ENCODE measurements around the gene SUSD4. TPM values are rescaled to one million over a fixed set of nuclear protein-coding genes. Genes with fewer than 3 reads are reported as not detected.

SUSD4 gene
- polyA plus RNA-seq, 3 donors = 14.8 to 19.4 (median 16.6) TPM

DNA sequence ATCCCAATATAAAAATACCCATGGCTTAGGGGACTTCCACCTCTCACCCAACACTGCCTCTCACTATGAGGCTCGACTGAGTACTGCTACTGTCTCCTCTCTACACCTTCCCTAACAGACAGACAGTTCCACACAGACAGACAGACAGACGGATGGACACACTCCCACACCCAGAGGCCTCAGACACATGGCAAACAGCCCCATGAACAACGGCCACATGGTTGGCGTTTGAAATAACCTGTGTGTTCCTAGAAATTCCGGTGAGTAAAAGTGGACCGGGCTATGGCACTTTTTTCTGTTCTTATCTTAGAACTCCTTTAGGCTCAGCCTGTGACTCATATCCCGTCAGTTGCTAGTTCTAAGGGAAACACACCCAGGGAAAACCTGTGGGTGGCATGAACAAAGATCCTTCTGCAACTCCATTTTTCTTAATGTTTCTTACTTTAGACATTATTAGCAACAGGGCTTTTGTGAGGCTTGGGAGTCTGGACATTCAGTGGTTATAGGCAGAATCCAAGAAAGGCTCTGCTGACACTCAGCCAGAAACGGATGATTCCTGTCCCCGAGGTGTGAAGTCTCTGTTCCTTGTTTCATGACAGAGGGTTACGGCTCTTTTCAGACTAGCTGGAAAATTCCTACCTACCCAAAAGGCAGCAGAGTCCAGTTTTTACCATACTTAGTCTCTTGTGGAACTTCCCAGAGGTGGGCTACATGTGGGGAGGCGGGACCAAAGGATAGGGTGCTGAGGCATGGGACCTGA is 130.4 kb downstream of the SUSD4 start:
- no peak for DNase-seq (ENCODE audit: low read depth in 3 of 3, low spot score in 2 of 3)

DNA sequence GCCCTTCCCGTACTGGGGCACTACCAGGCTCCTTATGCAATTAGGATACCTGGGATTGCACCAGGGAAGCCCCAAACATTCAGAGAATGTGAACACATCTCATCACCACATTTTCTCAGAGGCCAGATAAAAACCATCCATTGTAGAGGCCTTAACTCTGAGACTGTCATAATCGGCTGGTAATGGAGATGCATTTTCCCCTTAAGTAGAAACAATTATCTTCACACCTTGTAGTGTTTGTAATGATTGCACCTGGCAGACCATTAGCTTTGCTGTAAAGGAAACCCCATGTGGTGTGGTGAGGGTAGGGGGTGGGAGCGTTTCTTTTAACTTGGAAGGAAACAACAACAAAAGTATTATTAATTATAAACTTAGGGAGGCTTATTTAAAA is 131.0 kb downstream of the SUSD4 start:
- DNase-seq (ENCODE audit: low read depth in 3 of 3, low spot score in 2 of 3) = no peak

DNA sequence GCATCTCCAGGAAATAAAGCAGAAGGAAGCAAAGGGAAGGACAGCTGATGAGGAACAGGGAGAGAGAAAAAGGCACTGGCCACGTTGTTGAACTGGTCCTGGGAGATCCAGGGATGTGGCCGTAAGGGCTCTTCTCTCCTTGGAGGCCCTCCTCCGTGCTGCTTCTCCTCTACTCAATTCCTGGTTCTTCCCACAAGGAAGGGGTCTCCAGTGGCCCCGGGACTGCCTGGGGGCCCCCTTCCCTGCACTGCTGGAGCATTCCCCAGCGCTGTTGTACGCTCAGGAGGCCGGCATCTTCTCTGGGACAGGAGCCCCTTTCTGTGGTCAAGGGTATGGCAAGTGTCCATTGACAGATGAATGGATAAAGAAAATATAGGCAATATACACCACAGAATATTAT is 132.4 kb downstream of the SUSD4 start:
- DNase-seq (ENCODE audit: low read depth in 3 of 3, low spot score in 2 of 3) = no peak

DNA sequence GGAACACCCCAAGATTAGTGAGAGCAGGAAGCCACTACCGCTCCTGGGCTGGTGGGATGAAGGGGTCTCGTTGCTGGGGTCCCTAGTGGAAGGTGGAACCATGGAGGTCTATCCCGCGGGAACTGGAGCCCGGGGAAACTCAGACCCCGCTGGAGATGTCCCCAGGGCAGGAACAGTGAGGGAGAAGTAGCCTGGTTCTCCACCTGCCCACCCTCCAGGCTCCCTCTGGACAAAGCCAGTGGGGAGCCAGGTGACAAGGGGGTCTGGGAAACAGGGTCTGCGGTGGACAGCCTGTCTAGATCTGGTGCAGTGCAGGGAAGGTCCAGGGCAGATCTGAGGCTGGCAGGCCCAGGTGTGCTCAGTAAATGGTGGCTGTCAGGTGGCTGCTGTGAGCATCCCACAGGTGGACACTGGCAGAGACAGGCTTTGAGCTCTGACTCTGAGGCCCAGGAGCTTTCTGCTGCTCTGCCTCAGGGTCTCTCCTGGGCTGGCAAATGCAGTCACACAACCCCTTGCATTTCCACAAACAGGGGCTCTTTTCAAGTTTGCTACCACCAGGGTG is 132.9 kb downstream of the SUSD4 start:
- DNase-seq (ENCODE audit: low read depth in 3 of 3, low spot score in 2 of 3) = no peak

DNA sequence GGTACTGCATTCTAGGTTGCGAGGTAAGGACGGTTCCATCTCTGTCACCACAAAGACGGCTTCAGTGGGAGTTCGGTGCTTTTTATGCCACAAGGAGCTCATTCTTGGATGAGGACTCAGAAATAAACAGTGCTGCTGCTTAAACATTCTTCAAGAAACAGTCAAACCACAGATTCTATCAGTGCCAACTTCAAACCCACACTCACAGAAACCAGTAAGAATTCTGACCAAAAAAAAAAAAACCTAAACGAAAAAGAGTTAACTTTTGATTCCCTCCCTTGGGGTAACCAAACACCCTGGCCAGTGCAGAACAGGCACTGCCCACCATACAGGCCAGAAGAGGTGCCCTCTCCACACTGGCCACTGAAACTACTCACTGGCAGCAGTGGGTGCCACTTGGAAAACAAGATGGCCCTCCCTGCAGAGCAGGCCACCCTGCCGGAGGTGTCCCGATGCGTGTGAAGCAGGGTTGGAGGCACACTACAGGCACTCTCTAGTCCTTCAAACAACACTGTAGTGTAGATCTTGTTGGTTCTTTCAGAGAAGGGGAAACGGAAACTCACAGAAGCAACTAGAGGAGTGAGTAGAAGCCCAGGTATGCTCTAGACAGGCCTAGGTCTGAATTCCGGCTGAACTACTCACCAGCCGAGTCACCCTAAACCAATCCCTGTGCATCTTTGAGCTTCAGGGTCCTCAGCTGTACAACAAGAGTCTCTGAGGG is 133.7 kb downstream of the SUSD4 start:
- no peak for DNase-seq (ENCODE audit: low read depth in 3 of 3, low spot score in 2 of 3)

DNA sequence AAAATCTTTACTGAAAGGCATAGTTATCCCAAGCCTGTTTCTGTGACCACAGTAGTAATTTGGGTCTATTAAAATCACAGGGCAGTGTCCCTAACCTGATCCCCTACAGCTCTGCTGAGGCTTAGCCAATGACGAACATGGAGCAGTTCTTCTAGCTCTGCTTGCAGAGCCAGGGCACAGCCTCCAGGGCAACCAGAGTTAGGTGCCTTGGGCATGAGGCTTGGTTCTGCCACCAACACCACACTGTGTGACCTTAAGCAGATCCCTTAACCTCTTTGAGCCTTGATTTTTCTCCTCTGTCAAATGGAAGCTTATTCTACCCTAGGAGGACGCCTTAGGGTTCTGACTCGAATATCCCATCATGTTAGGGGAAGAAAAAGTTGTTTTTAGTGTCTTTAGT is 134.2 kb downstream of the SUSD4 start:
- no peak for DNase-seq (ENCODE audit: low read depth in 3 of 3, low spot score in 2 of 3)

DNA sequence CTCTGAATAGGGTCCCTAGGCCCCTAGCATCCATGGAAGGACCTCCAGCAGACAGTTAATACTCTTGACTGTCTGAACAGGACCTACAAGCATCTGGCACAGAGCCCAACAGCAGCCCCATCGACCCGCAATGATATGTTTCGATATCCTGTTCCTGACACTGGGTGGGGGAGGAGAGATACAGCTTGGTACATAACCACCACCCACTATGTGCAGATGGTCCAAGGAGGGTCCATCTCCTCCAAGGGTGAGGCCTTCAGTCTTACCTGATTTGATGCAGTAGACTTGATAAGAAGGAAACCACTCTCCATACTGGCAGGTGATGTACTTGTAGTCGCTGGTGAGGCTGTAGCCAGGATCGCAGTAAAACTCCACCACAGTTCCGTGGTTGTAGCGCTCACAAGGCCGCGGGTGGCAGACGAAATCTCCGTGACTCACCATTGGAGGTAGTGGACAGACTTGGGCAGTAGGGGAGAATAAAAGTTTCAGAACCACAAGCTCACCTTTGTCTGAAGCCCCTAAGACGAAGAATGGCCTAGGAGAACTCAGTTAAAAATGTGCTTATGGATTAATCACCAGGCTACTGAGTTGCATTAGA is 134.9 kb downstream of the SUSD4 start:
- no peak for DNase-seq (ENCODE audit: low read depth in 3 of 3, low spot score in 2 of 3)

DNA sequence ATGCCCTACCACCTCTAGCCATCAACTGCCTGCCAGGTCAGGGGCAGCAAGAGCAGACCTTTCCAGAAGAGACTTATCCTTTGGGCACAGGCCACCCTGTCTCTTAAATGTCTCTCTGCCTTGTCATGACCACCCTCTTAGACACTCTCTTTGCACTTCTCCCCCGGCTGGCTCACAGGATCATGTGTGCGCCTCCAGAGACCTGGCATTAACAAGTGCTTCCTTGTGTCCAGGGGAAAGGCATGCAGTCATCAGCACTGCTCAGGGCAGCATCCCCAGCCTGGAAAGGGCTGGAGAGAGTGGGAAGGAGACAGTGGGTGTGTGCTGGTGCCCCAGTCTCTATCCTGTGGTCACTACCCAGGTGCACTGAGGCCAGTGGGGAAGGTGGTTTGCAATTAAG is 135.8 kb downstream of the SUSD4 start:
- no peak for DNase-seq (ENCODE audit: low read depth in 3 of 3, low spot score in 2 of 3)

DNA sequence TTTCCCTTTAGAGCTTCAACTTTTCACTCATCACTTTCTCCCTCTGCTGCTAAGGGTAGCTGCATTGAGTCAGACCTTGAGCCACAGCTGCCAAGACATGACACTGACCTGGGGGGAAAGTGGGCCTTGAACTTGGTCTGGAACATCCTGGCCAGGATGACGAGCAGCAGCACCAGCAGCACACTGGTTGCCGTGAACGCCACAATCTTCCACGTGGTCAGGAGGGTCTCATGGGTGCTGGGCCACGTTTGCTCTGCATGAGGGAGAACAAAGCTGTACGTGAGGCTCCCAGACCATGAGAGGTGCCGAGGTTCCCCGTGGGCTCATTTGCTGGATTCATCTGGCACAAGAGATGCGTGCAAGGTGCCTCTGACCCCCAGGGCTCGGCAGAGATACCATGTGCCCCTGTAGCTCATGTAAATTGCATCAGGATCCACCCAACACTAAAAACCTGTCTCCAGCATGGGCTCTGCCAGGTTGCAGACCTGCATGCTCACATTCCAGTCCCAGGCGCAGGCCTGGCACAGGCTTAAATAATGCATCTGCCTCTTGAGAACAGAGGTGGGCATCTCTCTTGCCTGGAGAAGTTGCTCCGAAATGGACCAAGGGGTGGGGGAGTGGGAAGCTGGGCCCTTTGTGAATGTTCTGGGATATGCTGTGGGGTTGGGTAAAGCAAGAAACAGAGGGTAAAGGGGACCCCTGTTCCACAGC is 136.3 kb downstream of the SUSD4 start:
- DNase-seq (ENCODE audit: low read depth in 3 of 3, low spot score in 2 of 3) = no peak

DNA sequence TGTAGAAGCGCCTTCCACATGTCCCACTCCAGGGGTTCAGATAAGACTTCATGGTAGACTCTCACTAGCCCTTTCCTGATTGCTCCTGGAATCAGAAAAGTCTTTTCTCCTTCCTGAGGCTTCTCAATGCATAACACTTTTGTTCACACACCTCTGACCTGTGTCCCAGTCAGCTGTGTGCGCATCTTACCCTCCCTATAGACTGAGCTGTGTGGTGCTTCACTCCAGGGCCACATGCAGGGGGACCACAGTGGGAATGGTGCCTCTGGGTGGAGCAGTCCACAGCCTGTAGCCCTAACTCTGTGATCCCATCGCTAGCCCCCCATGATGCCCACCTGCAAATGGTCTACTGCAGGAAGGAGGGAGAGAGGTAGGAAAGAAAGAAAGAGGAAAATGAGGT is 136.9 kb downstream of the SUSD4 start:
- DNase-seq (ENCODE audit: low read depth in 3 of 3, low spot score in 2 of 3) = no peak

DNA sequence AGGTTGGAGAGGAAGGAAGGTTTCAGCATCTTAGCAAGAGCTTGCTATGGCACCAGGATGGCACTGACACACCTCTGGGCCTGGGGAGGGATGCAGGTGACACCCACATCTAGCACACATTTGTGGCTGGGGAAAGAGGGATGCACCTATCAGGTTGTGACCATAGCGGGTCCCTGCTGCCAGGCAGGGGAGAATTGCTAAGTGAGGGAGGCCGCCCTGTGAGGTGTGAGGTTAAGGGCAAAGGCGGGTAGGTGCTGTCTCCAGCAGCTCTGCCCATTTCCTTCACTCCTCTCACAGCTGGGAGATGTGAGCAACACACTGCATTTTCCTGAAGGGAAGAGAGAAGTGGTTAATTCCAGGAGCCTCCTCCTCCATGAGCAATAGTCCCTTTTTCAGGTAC is 137.7 kb downstream of the SUSD4 start:
- DNase-seq (ENCODE audit: low read depth in 3 of 3, low spot score in 2 of 3) = no peak

DNA sequence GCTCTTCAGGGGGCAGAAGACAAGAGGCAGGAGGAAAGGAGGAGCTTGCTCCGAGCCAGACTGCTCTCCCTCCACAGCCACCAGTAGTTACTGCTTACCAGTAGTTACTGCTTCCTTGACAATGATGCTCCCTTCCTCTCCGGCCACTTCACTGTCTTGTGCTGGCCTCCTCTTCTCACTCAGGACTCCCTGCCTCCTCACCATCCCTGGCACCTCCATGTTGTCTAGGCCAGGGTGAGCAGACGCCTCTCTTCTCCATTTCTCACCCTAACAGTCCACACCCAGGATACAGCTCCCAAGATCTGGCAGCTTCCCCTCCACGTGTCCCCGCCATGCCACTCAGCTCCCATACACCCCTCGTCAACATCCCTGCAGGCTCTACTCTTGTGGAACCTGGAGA is 138.5 kb downstream of the SUSD4 start:
- DNase-seq (ENCODE audit: low read depth in 3 of 3, low spot score in 2 of 3) = no peak

DNA sequence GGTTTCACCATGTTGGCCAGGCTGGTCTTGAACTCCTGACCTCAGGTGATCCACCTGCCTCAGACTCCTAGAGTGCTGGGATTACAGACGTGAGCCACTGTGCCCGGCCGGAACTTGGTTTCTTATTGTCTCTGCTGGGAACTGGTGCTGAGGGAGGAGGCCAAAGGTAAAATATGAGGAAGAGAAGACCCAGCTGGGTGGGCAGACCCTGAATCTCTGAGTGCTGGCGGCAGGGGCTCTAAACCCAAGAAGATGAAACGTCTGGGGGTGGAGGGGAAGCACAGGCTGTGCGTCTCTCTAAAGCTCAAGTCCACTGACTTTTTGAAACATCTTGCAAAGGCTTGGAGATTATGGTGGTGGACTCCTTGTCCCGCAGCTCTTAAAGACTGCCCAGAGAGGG is 138.9 kb downstream of the SUSD4 start:
- no peak for DNase-seq (ENCODE audit: low read depth in 3 of 3, low spot score in 2 of 3)

DNA sequence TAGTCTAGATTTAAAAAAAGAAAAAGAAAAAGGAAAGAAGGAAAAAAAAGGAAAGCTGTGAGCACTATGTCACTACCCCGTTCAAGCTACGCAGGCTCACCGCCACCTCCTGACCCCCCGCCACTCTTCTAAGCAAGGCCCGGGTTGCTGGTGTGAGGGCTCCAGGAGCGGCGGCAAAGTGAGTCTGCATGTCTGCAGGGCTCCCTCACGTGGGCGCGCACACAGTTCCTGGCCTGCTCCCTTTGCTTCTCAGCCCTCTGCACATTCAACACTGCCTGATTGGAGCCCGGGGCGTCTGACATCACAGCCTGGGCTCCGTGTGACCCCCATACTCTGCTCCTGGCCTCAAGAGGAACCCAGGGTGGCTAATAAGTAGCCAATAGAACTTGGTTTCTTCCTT is 139.5 kb downstream of the SUSD4 start:
- no peak for DNase-seq (ENCODE audit: low read depth in 3 of 3, low spot score in 2 of 3)

DNA sequence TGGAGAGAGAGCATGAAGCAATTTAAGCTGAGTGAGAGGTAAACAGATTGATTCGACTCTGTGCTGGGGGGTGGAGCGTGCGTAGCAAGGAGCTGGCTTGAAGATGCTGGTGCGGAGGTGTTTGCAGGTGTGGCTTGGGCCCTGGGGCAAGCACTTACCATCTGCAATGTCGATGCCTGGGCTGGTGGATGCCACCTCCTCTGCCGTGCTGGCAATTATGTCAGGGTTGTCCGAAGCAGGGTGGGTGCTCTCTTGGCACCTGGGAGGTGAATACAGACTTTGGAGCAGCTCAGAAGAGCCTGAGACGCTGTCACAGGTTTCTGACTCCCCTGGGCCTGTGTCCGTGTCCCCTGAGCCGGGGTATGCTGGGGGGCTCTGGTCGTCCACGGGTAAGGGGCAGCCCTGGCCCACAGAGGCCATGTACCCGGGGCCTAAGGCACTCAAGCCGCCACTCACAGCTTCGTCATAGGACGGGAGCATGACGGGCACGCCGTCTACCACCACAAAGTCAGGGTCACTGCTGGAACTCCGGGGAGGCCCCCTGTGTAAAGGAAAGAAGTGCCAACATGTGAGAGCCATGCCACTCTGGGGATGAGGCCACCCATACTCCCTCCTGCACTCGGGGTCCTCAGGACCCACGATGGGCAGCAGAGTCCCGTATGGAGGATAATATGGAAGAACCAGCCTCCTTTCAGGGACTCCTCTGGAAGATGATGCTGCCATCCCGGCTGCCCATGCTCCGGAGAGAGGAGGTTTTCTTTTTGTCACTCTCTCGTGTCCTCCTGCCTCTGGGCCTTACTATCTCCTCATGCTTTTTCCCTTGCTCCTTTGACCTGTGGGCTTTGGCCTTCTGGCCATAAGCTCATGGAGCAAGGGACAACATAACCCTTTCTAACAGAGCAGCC is 140.6 kb downstream of the SUSD4 start:
- DNase-seq (ENCODE audit: low read depth in 3 of 3, low spot score in 2 of 3) = no peak

DNA sequence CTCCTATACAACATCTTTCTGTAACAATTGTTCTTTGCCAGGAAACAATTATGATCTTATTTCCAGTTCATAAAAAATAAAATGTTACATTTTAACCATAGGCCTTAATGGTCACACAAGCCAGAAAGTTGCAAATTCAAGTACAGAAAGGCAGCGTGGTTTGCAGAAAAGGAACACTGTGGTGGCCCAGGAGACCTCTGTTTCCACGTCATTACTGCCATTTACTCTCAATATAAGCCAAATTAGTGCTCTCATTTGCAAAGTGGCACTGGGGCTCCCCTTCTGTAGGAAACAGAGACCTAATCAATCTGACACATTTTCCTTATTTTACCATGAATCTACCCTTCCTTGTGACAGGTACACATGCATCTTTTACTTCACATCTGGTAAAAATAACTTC is 141.6 kb downstream of the SUSD4 start:
- DNase-seq (ENCODE audit: low read depth in 3 of 3, low spot score in 2 of 3) = no peak

DNA sequence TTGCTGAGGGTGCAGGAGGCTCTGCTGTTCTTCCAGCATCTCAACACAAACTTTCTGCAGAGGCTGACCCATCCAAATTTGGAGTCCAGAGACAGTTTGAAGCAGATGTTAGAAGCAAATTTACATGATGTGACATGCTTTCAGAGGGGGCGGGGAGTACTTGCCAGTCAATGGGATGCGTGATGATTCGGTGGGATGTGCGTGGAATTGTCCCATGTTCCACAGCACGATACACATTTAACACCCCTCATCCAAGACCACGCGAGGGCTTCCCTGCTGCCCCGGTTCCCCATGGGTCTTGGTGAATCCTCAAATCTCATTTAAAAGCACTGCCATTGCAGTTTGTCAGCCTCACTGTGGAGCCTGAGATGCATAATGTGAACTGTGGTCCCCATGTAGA is 142.3 kb downstream of the SUSD4 start:
- DNase-seq (ENCODE audit: low read depth in 3 of 3, low spot score in 2 of 3) = no peak

DNA sequence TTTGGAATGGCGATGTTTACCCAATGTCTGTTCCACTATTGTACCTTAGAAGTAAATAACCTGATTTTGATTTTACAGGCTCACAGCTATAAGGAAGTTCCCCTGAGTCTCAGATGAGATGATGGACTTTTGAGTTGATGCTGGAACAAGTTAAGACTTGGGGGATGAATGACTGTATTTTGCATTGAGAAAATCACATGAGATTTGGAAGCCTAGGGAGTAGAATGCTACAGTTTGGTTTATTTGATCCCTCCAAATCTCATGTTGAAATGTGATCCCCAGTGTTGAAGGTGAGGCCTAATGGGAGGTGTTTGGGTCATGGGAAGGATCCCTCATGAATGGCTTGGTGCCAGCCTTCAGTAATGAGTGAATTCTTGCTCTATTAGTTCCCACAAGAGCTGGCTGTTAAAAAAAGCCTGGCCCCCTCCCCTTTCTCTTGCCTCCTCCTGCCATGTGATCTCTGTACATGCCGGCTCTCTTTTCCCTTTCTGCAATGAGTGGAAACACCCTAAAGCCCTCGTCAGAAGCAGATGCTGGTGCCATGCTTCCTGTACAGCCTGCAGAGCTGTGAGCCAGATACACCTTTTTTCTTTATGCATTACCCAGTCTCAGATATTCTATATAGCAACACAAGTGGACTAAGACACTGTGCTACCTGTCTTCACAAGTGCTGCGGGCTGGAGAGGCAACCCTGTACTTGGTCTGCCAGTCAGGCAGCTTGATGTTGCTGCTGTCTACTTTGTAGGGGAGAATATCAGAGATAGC is 143.9 kb downstream of the SUSD4 start:
- DNase-seq (ENCODE audit: low read depth in 3 of 3, low spot score in 2 of 3) = no peak

DNA sequence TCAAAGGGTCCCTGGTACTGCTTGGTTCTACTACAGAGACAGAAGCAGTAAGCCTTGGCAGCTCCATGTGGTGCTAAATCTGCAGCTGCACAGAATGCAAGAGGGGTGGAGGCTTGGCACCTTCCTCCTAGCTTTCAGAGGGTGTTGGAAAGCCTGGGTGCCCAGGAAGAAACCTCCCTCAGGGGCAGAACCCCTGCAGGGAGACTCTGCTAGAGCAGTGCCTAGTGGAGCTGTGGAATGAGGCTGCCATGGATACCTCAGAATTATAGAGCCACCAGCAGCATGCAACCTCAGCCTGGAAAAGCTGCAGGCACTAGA is 144.7 kb downstream of the SUSD4 start:
- no peak for DNase-seq (ENCODE audit: low read depth in 3 of 3, low spot score in 2 of 3)

DNA sequence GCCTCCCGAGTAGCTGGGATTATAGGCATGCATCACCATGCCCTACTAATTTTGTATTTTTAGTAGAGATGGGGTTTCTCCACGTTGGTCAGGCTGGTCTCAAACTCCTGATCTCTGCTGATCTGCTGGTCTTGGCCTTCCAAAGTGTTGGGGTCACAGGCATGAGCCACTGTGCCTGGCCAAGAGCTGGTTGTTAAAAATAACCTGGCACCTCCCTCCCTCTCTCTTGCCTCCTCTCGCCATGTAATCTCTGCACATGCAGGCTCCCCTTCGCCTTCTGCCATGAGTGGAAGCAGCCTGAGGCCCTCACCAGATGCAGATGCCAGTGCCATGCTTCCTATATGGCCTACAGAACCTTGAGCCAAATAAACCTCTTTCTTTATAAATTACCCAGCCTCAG is 146.2 kb downstream of the SUSD4 start:
- DNase-seq (ENCODE audit: low read depth in 3 of 3, low spot score in 2 of 3) = no peak

Measured in right renal cortex interstitium (tissue), 3 donors.